ENCODE measurements around the gene IL5.

GRCh38 chr5:132498686-132499271 lies 44.5 kb downstream of the IL5 start:
- TF ChIP-seq CTCF (IDR thresholded peaks at IDR 0.05; ENCODE audit: low read depth, low read length) (no peak), EZH2phosphoT487 (IDR thresholded peaks at IDR 0.05; ENCODE audit: low read depth) (no peak)

All from OCI-LY3 (cell line).